GM12878 (cell line): Measurements from ENCODE around the gene SRC.

Experiments used
- CHD2 ChIP-seq: IDR thresholded peaks from 2 replicates; pipeline ENCODE4 v1.6.1; 2011; ENCODE audit warnings: low read depth, low read length, improper control_type of control experiment, borderline replicate concordance
- CTCF ChIP-seq, 3 experiments: IDR thresholded peaks in 2 of 3; conservative IDR thresholded peaks in 1 of 3; 2 replicates each; pipeline ENCODE4 v1.5.1; 2011; ENCODE audit warnings: low read depth in 3 of 3, low read length in 3 of 3, mild to moderate bottlenecking in 3 of 3, control low read depth in 2 of 3, moderate library complexity in 2 of 3, inconsistent platforms in 1 of 3, mixed read lengths in 1 of 3; ENCODE audit not compliant: control insufficient read depth in 2 of 3, insufficient read depth in 1 of 3; ENCODE audit errors: extremely low read depth in 1 of 3
- ESRRA ChIP-seq: IDR thresholded peaks from 2 replicates; pipeline ENCODE4 v1.6.1; 2012; ENCODE audit warnings: mild to moderate bottlenecking, low read length, improper control_type of control experiment
- HCFC1 ChIP-seq: fragments of 150-350 bp; IDR thresholded peaks from 2 replicates; pipeline ENCODE4 v1.6.1; 2014; ENCODE audit warnings: low read length
- IKZF2 ChIP-seq, 2 experiments: fragments of 450-650 bp; IDR thresholded peaks; 2 replicates each; pipeline ENCODE4 v1.6.1; 2017; ENCODE audit warnings: mild to moderate bottlenecking in 2 of 2, moderate library complexity in 2 of 2
- POLR2A ChIP-seq: IDR thresholded peaks from 2 replicates; pipeline ENCODE4 v1.6.1; 2011; ENCODE audit warnings: low read depth, mild to moderate bottlenecking, low read length
- POLR2AphosphoS5 ChIP-seq: IDR thresholded peaks from 2 replicates; pipeline ENCODE4 v1.6.1; 2011; ENCODE audit warnings: mild to moderate bottlenecking, low read length, inconsistent platforms
- RAD21 ChIP-seq: IDR thresholded peaks from 2 replicates; pipeline ENCODE4 v1.6.1; 2011; ENCODE audit warnings: mild to moderate bottlenecking, low read depth, low read length, moderate library complexity; ENCODE audit not compliant: insufficient read depth
- REST ChIP-seq: IDR thresholded peaks from 2 replicates; pipeline ENCODE4 v1.6.1; 2012; ENCODE audit warnings: mild to moderate bottlenecking, low read depth, low read length
- SUZ12 ChIP-seq: fragments of 200-600 bp; sonication (generic); IDR thresholded peaks from one replicate; pipeline ENCODE4 v1.6.1; 2018; ENCODE audit warnings: antibody characterized with exemption, mild to moderate bottlenecking; ENCODE audit not compliant: unreplicated experiment
- TAF1 ChIP-seq: IDR thresholded peaks from 2 replicates; pipeline ENCODE4 v1.6.1; 2011; ENCODE audit warnings: mild to moderate bottlenecking, low read depth, low read length, borderline replicate concordance
- TCF7 ChIP-seq: IDR thresholded peaks from 2 replicates; pipeline ENCODE4 v1.6.1; 2014; ENCODE audit warnings: antibody characterized with exemption, borderline replicate concordance
- USF2 ChIP-seq: IDR thresholded peaks from 2 replicates; pipeline ENCODE4 v1.6.1; 2011; ENCODE audit warnings: low read depth, low read length, improper control_type of control experiment, borderline replicate concordance

GRCh38 chr20:37376324-37376723 is 30.4 kb downstream of the SRC start:
- TF ChIP-seq CTCF (IDR thresholded peaks at IDR 0.05 in 2 of 3, conservative IDR thresholded peaks at IDR 0.05 in 1 of 3; ENCODE audit: control insufficient read depth in 2 of 3, extremely low read depth in 1 of 3, insufficient read depth in 1 of 3, low read depth in 3 of 3, low read length in 3 of 3): no peak
- no peak for TF ChIP-seq ESRRA
- TF ChIP-seq TAF1: no peak
- no peak for TF ChIP-seq POLR2AphosphoS5
- TF ChIP-seq SUZ12: no peak
- TF ChIP-seq TCF7: no peak
- no peak for TF ChIP-seq HCFC1
- TF ChIP-seq USF2: no peak
- no peak for TF ChIP-seq REST
- TF ChIP-seq RAD21: no peak
- TF ChIP-seq IKZF2 (IDR thresholded peaks at IDR 0.05): no peak
- TF ChIP-seq POLR2A: no peak
- no peak for TF ChIP-seq CHD2
